ENCODE data around the gene SH3GLB1. TPM values are rescaled to one million over a fixed set of nuclear protein-coding genes. Genes with fewer than 3 reads are reported as not detected.

SH3GLB1 gene
- 37.7 and 71.1 TPM in 2 replicates for total RNA-seq

GRCh38 chr1:86704458-86704971 is at the start of gene SH3GLB1:
TSS of gene SH3GLB1 (plus strand) at chr1:86704576. CDS start at chr1:86704900, 324 bp downstream.

Other genes starting within 250 kb of the SH3GLB1 start
- gene CLCA1, start 235.6 kb upstream of the SH3GLB1 start, total RNA-seq, result not detected in 2 replicates
- gene CLCA4, start 157.5 kb upstream of the SH3GLB1 start, total RNA-seq, result 0.40 TPM in 1 of 2 replicates, not detected in the other
- gene SELENOF, start 209.6 kb downstream of the SH3GLB1 start, total RNA-seq, result 198 and 236 TPM in 2 replicates
- 17.4 and 25.0 TPM in 2 replicates for gene HS2ST1, start 210.1 kb downstream of the SH3GLB1 start, total RNA-seq